HG03139 (cell line): ENCODE measurements around the gene LHX3.

Source experiments
- ATAC-seq: cut with Tn5 transposase; IDR thresholded peaks from one replicate; pipeline ENCODE4 v1.9.1; 2021; ENCODE audit not compliant: unreplicated experiment

Gene LHX3

DNA sequence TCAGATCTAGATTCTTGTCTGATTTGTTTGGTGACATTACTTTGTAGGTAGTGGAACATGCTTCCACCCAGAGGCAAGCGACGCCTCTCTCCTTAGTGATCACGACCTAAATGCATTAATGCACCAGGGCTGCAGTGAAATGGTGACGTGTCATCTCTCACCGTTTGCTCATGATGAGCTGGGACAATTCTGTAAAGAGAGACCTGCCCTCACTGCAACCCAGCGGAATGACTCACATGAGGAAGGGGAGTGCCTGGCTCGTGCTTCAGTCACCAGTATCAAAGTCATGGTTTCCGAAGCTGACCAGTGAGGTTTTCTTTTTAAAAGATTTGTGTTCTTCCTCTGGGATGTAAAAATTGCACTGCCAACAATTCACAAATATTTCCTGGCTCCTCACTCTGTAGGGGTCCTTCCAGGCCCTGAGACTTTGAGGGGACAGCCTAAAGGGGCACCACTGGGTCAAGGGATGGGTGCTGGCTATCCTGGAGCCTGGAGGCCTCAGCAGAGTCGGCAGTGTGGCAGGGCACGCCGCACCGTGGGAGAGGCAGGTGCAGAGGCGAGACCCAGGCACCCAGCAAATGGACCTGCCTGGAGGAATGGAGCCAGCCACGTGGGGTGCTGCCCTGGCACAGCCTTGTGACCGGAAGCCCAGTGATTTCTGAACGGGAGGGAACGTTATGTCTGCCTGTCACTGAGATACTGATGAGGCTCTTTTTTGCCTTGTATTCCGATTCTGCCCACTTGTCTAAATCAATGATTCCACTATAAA is 23.4 kb upstream of the LHX3 start:
- no peak for ATAC-seq

DNA sequence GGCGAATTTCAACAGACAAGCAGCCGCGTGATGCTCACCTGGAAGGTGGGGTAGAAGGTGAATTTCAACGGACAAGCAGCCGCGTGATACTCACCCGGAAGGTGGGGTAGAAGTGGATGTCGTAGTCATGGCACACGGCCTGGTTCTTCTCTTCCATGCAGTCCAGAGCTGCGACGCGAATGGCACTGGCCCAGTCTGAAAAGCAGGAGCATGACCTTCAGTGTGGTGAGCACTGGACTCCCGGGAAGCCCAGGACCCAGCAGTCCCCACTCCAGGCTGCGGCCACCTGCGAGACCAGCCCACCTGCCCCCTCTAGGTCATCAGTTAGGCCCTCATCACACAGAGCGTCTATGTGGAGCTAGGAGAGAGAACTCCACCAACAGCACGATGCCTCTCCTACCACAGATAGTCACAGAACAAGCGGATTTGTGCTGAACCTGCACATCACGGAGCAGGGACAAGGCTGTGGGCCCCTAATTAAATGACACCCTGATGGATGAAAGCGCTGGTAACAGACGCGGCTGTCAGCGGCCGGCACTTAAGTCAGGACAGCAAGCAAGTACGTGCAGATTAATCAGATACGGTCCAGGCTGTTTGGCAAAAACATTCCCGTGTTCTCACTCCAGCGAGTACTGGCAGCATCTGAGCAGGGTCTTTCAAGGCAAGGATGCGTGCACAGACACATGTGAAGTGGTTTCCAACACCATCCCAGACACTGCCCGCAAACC is 21.9 kb upstream of the LHX3 start:
- ATAC-seq = no peak

DNA sequence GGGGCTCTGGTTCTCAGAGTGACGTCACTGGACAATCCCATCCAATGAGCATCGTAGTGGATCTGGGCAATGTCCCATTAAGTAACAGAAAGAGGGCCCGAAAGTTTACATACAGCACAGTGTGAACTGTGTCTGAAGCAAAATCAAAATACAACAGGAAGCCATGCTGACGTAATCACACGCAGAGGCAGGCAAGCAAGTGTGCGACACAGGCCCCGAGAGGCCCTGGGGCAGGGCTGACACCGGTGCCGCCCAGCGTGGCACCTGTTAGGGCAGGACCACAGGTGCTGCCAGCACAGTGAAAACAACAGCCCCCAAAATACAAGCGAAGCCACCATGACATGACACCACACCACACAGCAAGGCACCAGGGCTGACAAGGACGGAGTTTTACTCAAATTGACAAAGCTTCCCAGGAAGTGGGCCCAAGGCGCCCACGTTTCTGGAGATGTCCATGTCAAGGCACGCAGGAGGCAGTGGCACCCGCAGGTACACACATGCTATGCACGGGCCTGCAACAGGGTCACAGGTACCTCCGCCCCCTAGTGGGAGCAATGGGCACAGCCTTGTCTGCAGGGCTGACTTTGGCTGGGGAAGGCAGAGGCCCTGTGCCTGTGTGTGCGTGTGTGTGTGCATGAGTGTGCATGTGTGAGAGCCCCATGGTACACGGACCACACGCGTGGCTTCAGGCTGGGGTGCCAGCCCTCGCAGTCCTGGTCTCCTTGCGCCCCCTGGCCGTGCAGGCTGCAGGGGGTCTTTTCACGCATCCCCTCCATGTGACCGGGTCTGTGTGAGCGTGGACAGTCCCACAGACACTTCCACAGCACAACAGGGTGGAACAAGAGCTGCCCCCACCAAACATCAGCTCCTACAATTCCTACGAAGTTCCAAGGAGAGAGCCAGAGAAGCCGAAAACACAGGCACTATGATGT is 21.1 kb upstream of the LHX3 start:
- peak; percentile 52 for ATAC-seq

DNA sequence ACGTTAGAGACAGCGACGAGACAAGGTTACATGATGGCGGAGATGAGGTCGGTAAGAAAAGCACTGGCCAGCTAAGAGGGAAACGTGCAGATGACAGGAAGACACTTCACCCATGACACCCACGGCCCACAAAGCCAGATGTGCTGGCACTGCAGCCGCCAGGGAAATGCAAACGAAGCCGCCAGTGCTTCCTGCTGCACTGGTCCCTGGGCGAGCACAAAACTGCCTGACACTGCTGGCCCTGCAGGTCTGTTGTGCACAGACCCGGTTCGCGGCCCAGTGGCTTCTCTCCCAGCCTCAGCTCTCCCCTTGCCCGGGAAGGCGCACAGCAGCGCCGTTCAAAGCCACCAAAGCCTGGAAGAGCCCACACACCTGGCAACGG is 20.4 kb upstream of the LHX3 start:
- ATAC-seq = peak; percentile 51

DNA sequence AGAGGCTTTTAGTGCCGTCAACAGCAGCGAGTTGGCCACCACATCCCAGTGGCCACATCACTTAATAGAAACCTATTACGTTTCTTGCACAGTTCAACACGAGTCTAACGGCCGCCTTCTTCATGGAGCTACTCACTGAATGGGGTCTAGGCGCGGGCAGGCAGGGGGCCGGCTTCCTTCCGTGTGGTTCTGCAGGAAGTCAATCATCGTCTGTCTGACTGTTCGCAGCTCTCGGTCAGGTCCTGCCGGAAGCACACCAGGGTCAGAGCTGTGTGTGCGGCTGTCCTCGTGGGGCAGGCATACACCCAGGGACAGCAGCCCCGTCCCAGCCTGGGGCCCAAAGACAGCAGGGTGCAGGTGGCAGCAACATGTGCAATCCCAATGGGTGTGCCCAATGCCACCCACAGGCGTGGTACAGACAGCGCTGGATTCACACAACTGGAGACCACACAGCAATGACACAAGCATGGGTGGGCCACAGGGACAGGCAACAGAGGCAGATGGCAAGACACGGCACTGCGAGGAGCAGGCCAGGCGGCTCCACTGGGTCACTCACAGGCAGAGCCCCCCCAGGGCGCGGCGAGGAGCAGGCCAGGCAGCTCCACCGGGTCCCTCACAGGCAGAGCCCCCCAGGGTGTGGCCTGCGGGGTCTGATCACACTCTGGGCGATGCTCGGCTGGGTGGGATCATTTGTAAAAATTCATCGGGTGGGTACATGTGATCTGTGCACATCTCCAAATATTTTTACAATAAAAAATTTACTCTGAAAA is 19.1 kb upstream of the LHX3 start:
- ATAC-seq = no peak

DNA sequence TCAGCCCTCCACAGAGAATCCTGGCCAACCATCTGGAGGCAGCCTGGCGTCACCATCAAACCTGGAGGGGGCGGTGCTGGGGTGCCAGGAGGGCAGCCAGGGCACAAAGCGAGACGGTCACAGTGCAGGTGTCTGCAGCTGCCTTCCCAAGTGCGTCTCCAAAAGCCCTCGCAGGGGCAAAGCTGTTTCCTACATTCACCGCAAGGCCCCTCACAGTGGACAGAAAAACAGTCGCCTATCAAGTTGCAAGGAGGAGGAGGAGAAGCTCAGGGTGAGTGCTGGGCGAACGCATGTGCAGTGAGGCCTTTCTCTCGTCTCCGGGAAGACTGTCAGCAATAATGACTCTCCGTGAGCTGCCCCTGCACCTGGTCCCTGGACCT is 18.0 kb upstream of the LHX3 start:
- no peak for ATAC-seq

DNA sequence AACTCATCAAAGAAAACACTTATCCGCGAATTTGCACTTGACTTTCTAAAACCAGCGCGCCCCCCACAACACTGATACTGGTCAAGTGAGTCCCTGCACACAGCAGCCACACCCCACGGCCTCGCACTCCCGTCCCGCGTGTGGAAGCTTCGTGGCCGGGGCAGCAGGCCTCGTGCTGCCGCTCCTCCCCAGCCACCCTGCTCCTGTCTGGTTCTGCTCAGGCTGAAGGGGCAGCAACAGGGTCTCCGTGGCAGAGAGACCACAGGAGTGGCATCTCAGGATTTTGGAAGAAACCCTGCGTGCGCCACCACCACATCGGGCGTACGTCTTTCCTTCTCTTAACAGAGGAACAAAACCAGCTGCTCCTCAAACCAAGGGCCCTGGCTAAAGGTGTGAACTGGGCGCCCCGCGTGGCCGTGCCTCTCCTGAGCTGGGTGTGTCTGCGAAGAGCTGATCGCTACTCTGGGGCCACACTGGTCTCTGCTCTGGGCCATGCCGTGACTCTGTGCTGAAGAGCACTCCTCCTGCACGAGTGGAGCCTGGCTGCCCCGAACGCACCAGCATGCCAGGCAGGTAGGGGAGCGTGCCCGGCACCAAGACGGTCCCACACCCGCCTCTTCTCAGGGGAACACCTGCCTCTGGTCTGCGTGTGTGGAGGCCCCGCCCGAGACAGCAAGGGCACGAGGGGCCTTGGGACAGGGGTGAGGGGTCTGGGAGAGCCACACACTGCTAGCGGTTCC is 17.4 kb upstream of the LHX3 start:
- no peak for ATAC-seq

DNA sequence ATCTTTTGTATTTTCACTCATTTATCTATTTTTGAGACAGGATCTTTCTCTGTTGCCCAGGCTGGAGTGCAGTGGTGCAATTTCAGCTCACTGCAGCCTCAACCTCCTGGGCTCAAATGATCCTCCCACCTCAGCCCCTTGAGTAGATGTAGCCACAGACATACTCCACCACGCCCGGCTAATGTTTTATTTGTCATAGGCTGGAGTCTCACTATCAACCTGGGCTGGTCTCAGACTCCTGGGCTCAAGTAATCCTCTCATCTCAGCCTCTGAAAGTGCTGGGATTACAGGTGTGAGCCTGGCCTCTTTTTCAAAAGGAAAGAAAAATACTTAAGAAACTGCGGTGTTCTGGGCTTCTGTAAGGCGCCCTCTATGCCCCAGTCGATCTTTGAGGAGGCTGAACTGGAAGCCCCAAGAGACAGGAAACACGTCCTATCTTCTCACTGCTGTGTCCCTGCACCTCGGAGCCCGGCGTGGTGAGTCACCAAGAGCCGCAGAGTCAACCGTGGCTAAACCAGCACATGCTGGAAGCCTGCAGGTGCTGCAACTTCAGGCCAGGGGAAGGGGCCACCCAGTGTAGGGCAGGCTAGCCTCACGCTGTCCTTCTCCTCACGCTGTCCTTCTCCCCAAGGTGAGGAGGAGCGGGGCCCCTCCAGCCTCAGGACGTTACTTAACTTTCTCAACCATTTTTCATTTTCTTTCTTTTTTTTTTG is 15.2 kb upstream of the LHX3 start:
- ATAC-seq = no peak

DNA sequence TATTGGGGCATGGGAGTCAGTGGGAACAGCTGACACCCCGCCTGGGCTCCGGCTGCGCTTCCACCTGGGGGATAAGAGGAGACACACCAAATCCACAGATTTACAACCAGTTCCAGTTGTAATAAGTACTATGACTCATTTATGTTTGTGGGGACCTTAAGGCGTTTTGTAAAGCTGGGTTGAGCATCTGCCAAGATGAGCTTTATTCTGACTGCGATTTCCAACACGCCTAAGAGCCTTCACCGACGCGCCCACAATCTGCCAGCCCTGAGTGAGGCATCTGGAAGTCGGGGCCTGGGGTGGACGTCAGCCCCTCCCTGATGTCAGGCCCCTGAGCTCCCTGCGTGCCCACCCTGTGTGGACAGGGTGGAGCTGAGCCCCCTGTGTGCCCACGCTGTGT is 14.3 kb upstream of the LHX3 start:
- ATAC-seq = no peak

DNA sequence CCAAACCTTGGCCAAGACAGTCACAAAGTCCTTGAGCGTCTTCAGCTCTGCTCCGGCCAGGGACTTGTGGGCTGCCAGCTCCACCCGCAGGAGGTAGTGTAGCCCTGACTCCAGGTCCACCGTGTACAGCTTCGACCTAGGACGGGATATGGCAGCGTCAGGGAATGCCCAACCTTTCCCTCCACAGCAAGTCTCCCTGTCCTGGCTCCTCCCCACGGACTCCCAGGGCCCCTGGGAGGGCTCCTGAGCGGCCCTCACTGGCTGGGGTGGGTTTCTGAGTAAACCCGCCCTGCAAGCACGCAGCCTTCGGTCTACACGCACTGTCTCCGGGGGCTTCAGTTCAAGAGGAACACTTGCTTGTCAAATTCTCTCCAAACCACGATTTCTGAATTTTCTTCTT is 13.7 kb upstream of the LHX3 start:
- no peak for ATAC-seq

DNA sequence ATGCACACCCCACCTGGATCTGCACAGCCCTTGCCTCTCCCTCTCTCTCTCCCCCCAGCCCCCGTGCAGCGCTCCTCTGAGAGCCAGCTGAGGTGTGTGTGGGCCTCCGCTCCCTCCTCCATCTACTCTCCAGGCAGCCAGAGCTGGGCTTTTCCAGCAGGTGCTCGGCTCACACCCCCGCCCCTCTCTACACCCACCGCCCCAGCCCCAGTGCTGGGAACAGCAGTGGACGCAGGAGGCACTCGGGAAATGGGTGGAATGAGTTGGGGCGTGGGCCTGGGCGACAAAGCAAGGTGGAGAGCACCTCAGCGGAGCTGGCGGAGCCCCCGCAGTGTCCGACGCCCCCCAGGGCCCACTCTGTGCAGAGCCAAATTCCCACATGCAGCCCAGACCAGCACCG is 13.3 kb upstream of the LHX3 start:
- no peak for ATAC-seq

DNA sequence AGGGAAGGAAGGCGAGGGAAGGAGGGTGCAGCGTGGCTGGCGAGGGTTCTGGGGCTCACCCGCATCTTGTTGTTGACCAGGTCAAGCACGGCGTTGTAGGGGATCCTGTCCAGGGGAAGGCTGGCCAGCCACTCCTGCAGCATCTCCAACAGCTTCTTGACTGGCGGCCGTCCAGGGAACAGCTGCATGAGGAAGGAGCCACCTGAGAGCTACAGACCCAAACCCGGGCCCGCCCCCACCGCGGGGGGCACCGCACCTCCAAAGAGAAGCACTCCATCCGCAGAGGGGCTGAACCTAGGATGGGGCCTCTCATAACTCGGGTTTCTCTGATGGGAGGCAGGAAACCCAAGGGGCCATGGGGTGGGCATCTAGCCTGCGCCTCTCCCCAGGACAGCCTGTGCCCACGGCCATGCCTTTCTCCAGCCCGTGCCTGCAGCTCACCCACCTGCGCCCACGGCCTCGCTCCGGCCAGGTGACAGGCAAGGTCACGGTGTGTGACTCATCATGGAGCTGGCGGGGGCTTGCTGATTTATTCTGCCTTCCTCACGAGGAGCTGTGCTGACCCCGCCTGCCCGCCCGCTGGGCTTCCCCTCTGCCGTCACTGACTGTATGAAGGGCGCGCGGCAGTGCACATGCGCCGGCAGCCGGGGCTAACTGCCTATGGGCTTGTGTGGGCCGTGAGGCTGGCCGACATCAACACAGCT is 11.8 kb upstream of the LHX3 start:
- ATAC-seq = no peak

DNA sequence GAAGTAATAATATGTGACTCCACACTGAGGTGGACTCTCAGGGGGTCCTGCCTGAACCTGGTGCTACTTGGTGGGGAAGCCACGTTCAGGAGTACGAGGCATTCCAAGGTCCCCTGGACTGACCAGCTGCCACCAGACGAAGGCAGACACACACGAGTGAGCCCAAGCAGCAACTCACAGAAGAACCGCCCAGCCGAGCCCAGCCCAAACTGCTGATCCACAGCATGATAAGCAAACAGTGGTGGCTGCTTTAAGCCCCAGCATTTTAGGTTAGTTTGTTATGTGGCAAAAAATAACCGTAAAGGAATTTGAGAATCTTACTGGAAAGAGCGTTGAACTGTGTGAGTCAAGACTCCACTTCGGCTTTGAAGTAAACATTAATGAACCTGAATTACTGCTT is 8.8 kb upstream of the LHX3 start:
- no peak for ATAC-seq

DNA sequence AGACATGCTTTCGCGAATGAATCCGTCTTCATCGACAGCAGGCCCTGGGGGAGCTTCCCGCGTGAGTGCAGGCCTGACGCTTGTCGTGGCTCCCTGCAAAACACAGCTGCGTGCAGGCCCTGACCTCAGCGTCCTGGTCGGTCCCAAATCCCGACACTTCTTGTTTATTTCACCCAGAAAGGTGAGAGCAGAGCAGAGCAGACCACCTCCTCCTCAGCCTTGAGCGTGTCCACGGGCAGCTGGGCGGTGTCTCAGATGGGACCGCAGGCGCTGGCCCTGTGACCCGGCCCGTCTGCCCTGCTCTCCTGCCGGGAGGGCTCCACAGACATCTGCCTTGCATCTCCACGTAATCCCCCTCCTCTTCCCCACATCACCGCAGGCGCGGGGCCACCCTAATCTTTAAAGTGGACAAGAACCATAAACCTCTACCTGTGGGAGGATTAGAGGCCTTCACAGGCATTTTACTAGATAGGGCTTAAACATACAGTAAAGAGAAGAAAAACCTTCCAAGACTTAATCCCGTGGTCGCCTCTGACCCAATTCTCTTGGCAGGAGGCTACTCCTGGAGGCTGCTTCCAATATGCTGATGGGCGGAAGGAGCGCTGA is 7.5 kb upstream of the LHX3 start:
- no peak for ATAC-seq

DNA sequence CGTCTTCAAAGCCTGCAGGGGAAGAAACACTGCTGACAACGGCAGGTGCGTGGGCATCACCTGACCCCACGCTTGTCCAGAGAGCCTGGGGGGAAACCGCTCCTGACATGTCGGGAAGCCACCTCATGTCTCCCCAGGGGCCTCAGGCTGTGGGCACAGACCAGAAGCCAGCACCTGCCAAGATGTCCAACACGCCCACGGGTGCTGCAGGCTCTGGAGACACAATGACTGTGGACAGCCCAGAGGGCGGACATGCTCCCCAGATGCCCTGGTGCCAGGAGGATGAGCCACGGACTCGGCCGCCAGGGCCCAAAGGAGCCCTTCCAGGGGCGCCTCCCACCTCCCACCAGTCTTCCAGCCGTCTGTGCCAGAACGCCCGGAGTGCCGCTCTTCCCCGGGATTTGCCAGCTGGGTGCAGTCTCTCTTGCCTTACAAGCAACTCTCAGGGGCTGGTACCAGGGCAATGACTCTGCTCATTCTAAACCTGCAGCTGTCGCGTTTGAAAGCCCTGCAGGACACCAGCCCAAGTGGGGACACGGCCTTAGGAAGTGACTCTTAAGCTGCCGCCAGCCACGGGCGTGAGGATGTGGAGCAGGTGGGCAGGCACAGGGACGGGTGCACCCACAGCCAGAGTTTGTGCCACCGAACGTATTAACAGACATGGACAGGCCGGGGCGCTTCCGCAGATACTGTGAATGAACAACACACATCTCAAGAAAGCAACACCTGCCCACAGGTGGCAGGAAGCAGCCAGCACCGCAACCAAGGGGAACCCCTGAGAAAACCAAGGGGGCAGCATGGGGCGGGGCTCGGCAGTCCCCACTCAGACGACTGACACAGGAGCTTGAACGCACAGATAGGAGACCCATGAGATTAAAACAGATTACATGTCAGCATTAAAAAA is 6.8 kb upstream of the LHX3 start:
- ATAC-seq = no peak

DNA sequence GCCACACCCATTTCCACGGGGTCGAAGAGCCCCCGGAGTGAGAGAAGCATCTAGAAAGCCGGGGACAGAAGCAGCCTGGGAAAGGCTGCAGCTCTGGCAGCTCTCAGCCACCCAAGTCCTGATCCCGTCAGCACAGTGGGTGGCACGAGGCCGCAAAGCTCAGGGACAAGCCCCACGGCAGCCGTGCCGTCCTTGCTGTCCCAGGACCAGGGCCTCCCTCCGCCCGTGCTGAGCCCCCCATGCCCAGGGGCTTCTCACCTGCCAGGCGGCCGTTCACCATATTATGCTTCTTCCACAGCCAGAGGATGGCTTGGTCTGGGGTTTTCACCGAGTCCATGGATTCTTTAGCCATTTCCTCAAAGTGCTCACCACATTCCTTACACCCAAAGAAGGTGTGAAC is 6.1 kb upstream of the LHX3 start:
- ATAC-seq = no peak

DNA sequence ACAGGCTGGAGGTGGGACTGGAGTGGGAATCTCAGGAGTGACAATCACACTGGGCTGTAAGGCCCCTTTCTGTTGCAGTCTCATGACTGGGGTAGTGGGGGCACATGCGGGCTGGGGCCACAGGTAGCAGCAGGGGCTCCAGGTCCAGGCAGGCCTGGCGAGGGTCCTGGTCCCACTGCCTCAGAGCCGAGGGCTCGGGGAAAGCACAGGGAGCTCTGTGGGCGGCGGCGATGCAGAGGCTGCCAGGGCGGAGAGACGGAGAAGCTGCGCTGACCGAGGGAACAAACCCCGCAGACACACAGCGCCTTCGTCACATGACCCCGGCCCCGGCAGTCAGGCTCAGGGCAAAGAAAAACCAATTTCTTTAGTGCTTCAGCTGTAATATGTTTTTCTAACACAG is 5.3 kb upstream of the LHX3 start:
- ATAC-seq = no peak

DNA sequence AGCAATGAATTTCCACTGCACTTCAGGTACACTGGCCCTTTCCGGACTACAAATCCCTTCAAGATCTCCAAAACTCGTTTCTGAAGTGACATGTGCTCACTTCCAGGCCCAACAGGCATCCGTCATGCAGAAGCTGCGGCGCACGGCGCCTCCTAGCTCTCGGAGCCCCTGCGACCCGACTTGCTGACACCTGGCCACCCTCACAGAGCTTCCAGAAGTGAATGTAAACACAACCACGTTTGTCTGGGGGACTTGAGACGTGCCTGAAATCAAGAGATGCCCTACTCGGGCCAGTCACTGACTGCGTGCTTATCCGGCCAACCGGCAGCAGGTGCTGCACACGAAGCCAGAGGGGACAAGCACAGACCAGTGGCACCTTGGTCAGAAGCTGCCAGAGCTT is 4.9 kb upstream of the LHX3 start:
- no peak for ATAC-seq
